Thoracic aorta (tissue), 2 donors: ENCODE data around the gene ZNF25. TPM values are rescaled to one million over a fixed set of nuclear protein-coding genes. Genes with fewer than 3 reads are reported as not detected.

Experiments used
- ATAC-seq: fragments of 150-250 bp; one replicate; pipeline ENCODE4 v1.8.0; 2017; ENCODE audit warnings: low read depth; ENCODE audit not compliant: insufficient number of reproducible peaks, low FRiP score
- DNase-seq: peaks from one replicate; pipeline ENCODE4 v3.0.0-alpha.2; 2020; ENCODE audit warnings: low spot score
- H3K27ac ChIP-seq, 2 donors: fragments of 200-600 bp; sonication (generic); 1 replicate in 1 of 2; 2 replicates in 1 of 2; pipeline ENCODE4 v1.5.1; 2016; ENCODE audit warnings: mild to moderate bottlenecking in 2 of 2, moderate library complexity in 2 of 2
- H3K27me3 ChIP-seq: fragments of 200-600 bp; sonication (generic); replicated peaks from 2 replicates; pipeline ENCODE4 v1.6.0; 2016; ENCODE audit warnings: mild to moderate bottlenecking; ENCODE audit not compliant: insufficient read depth
- H3K36me3 ChIP-seq: fragments of 200-600 bp; sonication (generic); one replicate; pipeline ENCODE4 v1.5.1; 2016
- H3K4me1 ChIP-seq, 2 donors: fragments of 200-600 bp; sonication (generic); 1 replicate in 1 of 2; 2 replicates in 1 of 2; pipeline versions ENCODE4 v1.5.1 to v1.6.0; 2016; ENCODE audit warnings: low read depth in 2 of 2, mild to moderate bottlenecking in 1 of 2; ENCODE audit not compliant: control insufficient read depth in 1 of 2
- H3K4me3 ChIP-seq: fragments of 200-600 bp; sonication (generic); 2 replicates; pipeline ENCODE4 v1.5.1; 2016; ENCODE audit warnings: mild to moderate bottlenecking
- H3K9me3 ChIP-seq: fragments of 200-600 bp; sonication (generic); 2 replicates; pipeline ENCODE4 v1.5.1; 2016
- total RNA-seq, 2 donors: library from RNA; depleted of rRNA; stranded (reverse); fragments of >200 nt; gene quantifications; one replicate each; pipeline versions ENCODE4 v1.1.0 to v1.2.3, GENCODE V29; 2016
- TF ChIP-seq, protein P1 (sequence below): fragments of 200-600 bp; sonication (generic); IDR thresholded peaks from one replicate; pipeline ENCODE4 v1.5.1; 2019; ENCODE audit warnings: antibody characterized with exemption

The ZNF25 gene
- total RNA-seq, 2 donors from 2014 or later = 22.9 TPM

DNA sequence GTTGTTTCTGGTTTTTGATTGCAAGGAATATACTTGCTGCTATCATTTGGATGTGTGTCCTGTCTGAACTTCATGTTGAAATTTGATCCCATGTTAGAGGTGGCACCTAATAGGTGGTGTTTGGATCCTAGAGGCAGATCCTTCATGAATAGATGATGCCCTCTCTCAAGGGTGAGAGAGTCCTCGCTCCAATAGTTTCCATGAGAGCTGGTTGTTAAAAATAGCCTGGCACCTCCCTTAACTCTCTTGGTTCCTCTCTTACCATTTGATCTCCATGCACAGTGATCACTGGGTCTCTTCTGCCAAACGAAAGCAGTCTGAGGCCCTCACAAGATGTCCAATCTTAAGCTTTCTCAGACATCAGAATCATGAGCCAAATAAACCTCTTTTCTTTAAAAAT, 70.1 kb downstream of the ZNF25 start:
- Histone ChIP-seq H3K9me3 (no peaks in the 10 kb centered on the region), H3K4me1 (no peaks in the 10 kb centered on the region), H3K36me3 (no peaks in the 10 kb centered on the region), H3K27me3 (no peaks in the 10 kb centered on the region), H3K27ac (no peak overlapping the region), H3K4me3 (no peak overlapping the region)
- DNase-seq = no peak
- ATAC-seq = no peak
- TF ChIP-seq, protein P1, sequence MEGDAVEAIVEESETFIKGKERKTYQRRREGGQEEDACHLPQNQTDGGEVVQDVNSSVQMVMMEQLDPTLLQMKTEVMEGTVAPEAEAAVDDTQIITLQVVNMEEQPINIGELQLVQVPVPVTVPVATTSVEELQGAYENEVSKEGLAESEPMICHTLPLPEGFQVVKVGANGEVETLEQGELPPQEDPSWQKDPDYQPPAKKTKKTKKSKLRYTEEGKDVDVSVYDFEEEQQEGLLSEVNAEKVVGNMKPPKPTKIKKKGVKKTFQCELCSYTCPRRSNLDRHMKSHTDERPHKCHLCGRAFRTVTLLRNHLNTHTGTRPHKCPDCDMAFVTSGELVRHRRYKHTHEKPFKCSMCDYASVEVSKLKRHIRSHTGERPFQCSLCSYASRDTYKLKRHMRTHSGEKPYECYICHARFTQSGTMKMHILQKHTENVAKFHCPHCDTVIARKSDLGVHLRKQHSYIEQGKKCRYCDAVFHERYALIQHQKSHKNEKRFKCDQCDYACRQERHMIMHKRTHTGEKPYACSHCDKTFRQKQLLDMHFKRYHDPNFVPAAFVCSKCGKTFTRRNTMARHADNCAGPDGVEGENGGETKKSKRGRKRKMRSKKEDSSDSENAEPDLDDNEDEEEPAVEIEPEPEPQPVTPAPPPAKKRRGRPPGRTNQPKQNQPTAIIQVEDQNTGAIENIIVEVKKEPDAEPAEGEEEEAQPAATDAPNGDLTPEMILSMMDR = no peak

Other genes with a start within 250 kb of the ZNF25 start
- 10 to 100 TPM; 16.4 to 21.2 TPM for gene ZNF248, start 119.0 kb downstream of the ZNF25 start, total RNA-seq
- gene ZNF33A, start 34.0 kb upstream of the ZNF25 start, total RNA-seq = 10 to 100 TPM; 26.1 to 51.5 TPM
- gene ZNF37A, start 117.7 kb upstream of the ZNF25 start, total RNA-seq = 10 to 100 TPM; 18.4 to 43.3 TPM